ENCODE measurements around the gene TSHZ2.

DNA sequence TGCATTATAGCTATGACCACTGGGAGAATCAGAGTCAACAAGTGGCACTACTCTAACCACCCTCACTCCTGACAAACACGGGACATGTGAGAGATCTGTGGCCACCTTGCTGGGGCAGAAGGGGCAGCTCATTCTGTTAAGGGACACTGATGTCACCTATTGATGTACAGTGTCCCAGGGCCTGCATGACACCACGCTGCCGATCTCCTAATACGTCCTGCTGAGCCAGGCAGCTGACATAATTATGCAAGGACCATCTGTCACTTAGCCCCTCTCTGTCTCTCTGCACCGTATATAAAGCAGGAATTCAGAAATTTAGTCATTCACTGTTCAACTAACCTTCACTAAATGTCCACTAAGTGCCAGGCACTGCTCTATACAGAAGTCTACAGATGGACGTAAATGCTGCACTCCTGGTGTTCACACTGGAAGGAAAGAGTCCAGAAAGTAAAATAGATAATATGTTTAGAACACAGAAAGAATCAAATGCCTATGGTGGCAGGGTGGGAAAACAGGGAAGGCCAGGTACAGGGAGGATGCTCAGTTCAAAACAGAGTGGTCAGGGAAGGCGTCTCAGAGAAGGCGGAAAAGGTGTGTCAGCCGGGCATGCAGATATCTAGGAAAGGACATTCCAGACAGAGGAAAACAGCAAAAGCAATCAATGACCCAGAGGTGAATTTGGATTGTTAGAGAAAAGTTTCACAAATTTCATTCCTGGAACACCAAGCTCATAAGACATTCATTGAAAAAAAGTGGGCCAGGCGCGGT, 447.7 kb downstream of the TSHZ2 start:
- TF ChIP-seq POLR2A (IDR thresholded peaks at IDR 0.05; ENCODE audit: low read depth, low read length) (no peak), EZH2 (IDR thresholded peaks at IDR 0.05; ENCODE audit: borderline replicate concordance, low read depth, low read length, severe bottlenecking) (no peak), FOS (IDR thresholded peaks at IDR 0.05; ENCODE audit: borderline replicate concordance, insufficient read depth, low read length) (no peak), POLR2AphosphoS5 (IDR thresholded peaks at IDR 0.05; ENCODE audit: insufficient read depth, low read depth, low read length) (no peak)
- TF ChIP-seq, protein P1, sequence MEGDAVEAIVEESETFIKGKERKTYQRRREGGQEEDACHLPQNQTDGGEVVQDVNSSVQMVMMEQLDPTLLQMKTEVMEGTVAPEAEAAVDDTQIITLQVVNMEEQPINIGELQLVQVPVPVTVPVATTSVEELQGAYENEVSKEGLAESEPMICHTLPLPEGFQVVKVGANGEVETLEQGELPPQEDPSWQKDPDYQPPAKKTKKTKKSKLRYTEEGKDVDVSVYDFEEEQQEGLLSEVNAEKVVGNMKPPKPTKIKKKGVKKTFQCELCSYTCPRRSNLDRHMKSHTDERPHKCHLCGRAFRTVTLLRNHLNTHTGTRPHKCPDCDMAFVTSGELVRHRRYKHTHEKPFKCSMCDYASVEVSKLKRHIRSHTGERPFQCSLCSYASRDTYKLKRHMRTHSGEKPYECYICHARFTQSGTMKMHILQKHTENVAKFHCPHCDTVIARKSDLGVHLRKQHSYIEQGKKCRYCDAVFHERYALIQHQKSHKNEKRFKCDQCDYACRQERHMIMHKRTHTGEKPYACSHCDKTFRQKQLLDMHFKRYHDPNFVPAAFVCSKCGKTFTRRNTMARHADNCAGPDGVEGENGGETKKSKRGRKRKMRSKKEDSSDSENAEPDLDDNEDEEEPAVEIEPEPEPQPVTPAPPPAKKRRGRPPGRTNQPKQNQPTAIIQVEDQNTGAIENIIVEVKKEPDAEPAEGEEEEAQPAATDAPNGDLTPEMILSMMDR (IDR thresholded peaks at IDR 0.05; ENCODE audit: extremely low read depth in 1 of 2, insufficient read depth in 1 of 2, low read depth in 1 of 2, low read length in 2 of 2): no peak
- TF ChIP-seq, protein P2, sequence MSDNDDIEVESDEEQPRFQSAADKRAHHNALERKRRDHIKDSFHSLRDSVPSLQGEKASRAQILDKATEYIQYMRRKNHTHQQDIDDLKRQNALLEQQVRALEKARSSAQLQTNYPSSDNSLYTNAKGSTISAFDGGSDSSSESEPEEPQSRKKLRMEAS (IDR thresholded peaks at IDR 0.05; ENCODE audit: insufficient read depth, insufficient read length): no peak
